ENCODE results near the gene PIP5K1B. TPM values are rescaled to one million over a fixed set of nuclear protein-coding genes. Genes with fewer than 3 reads are reported as not detected.

Gene PIP5K1B
- polyA plus RNA-seq, 6 donors from 2014 or later: 6.6 to 16.6 (median 9.3) TPM

DNA sequence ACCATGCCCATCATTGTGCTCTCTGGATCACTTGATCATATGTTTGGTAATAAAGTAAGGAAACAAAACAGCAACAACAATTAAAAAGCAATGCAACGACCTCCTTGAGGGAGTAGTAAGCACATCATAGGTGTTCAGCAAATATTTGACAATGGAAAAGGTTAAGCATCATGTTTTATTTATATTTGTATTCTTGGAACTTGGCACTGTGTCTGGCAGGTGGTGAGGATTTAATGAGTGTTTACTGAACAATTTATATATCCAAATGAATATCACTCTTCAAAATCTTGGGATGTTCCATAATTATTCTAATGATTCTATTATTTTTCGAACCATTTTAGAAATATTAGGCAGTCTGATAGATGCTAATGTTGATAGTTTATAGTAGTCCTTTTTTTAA lies 6.2 kb downstream of the PIP5K1B start:
- H3K36me3 Mint-ChIP-seq: peaks cover 0 to 18% of the 10 kb centered on the region in 2 donors
- DNase-seq (no peak), ATAC-seq (ENCODE audit: low read depth in 2 of 2) (no peak)
- H3K4me3 Mint-ChIP-seq: no peak overlapping the region
- H3K27ac Mint-ChIP-seq: no peak overlapping the region
- H3K27me3 Mint-ChIP-seq: no peaks in the 10 kb centered on the region
- H3K4me1 Mint-ChIP-seq: peaks cover 54 to 83% (median 75%) of the 10 kb centered on the region in 3 donors
- H3K9me3 Mint-ChIP-seq: no peaks in the 10 kb centered on the region

DNA sequence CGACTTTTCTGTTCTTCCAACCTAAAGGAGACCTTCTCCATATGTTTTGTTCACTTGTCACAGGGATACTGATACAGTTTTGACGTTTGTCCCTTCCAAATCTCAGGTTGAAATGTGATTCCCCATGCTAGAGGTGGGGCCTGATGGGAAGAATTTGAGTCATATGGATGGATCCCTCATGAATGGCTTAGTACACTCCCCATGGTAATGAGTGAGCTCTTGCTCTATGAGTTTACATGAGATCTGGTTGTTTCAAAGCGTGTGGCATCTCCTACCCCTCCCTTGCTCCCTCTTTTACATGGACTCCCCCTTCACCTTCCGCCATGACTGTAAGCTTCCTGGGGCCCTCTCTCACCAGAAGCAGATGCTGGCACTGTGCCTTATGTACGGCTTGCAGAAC lies 6.9 kb downstream of the PIP5K1B start:
- Mint-ChIP-seq H3K27me3 (no peaks in the 10 kb centered on the region), H3K4me1 (peaks cover 48 to 81% (median 70%) of the 10 kb centered on the region in 3 donors), H3K36me3 (peaks cover 0 to 18% of the 10 kb centered on the region in 2 donors), H3K9me3 (no peaks in the 10 kb centered on the region), H3K27ac (peak overlapping the region in 1 of 6 donors; percentile 35), H3K4me3 (no peak overlapping the region)
- ATAC-seq (ENCODE audit: low read depth in 2 of 2) (no peak), DNase-seq (no peak)

DNA sequence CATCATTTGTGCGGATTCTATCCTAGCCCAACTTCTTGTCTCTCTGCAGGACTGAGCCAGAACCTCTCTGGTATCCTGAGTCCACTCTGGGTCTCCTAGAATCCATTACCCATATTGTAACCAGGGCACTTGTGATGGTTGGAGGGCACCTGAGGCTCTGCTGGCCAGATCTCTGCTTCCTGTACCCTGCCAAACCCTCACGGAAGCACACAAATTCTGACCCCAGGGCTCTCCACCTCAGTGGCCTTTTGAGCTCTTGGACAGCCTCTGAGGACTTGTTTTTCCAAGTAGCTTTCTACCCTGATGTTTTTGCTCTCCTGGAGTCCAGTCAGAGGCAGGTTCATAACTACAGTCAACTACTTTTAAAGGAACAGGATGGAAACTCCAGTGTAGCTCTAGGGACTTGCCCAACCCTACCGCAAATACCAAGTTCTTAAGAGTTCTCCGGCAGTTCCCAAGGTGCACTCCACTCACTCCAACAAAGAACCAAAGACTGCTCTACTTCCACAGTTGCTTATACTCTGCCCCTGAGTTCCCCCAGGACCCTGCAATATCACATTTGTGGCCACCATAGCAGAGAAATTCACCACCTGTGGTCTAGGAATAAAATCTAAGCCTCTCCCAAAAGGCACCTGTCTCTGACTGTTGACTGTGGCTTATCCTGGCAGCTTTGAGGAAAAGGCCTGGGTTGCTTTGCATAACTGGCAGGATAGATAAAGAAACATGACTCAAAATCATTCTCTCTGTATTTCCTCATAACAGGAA lies 9.6 kb downstream of the PIP5K1B start:
- Mint-ChIP-seq H3K27me3 (no peaks in the 10 kb centered on the region), H3K9me3 (no peaks in the 10 kb centered on the region), H3K4me3 (no peak overlapping the region), H3K27ac (peak overlapping the region in 2 of 6 donors; percentile 59 to 60), H3K4me1 (peaks cover 33 to 70% (median 62%) of the 10 kb centered on the region in 3 donors), H3K36me3 (peaks cover 0 to 18% of the 10 kb centered on the region in 2 donors)
- no peak for ATAC-seq (ENCODE audit: low read depth in 2 of 2)
- no peak for DNase-seq

DNA sequence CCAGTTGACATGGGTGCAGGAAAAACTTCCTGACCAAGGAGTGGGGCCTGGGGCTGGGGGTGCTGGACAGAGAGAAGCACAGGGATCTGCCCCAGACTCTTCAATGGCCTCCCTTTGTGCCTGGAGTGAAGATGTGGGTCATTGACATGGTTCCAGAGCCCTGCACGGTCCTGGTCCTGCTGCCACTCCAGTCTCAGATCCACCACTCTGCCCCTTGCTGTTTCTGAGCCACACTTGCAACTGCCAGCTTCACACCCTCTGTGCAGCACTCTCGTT lies 10.1 kb downstream of the PIP5K1B start:
- ATAC-seq (ENCODE audit: low read depth in 2 of 2) (no peak), DNase-seq (no peak)
- Mint-ChIP-seq H3K4me3 (no peak overlapping the region), H3K27me3 (no peaks in the 10 kb centered on the region), H3K4me1 (peaks cover 30 to 65% (median 57%) of the 10 kb centered on the region in 3 donors), H3K9me3 (no peaks in the 10 kb centered on the region), H3K36me3 (peaks cover 0 to 18% of the 10 kb centered on the region in 2 donors), H3K27ac (peak overlapping the region in 1 of 6 donors; percentile 65)

GRCh38 chr9:68717552-68718443 lies 12.8 kb downstream of the PIP5K1B start:
- Mint-ChIP-seq H3K4me3 (no peak overlapping the region), H3K9me3 (no peaks in the 10 kb centered on the region), H3K27me3 (no peaks in the 10 kb centered on the region), H3K4me1 (peaks cover 26 to 54% (median 43%) of the 10 kb centered on the region in 3 donors), H3K36me3 (peaks cover under 1 to 18% of the 10 kb centered on the region in 2 donors), H3K27ac (no peak overlapping the region)
- no peak for ATAC-seq (ENCODE audit: low read depth in 2 of 2)
- DNase-seq: no peak

DNA sequence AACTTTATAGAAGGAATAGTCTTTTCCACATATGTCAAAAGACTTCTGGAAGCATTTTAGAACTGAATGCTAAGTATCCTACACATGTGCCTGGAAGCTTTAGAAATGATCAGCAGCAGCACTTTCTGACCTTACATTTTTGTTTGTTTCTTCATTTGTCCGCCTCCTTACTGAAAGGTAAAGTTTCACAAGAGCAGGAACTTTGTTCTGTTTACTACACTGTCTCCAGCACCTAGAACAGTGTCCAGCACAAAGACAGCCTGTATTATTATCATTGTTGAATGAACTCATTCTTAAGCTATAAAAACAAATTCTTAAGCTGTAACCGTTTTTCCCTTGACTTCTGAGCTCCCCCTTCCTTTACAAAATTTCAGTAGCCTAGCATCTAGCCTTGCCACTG lies 14.8 kb downstream of the PIP5K1B start:
- DNase-seq (no peak), ATAC-seq (ENCODE audit: low read depth in 2 of 2) (no peak)
- peaks cover 0 to 4% (median 0%) of the 10 kb centered on the region in 7 donors for H3K9me3 Mint-ChIP-seq
- no peaks in the 10 kb centered on the region for H3K27me3 Mint-ChIP-seq
- H3K4me1 Mint-ChIP-seq: peaks cover 21 to 51% (median 39%) of the 10 kb centered on the region in 3 donors
- no peak overlapping the region for H3K27ac Mint-ChIP-seq
- no peak overlapping the region for H3K4me3 Mint-ChIP-seq
- H3K36me3 Mint-ChIP-seq: peaks cover 10 to 11% of the 10 kb centered on the region in 2 donors

DNA sequence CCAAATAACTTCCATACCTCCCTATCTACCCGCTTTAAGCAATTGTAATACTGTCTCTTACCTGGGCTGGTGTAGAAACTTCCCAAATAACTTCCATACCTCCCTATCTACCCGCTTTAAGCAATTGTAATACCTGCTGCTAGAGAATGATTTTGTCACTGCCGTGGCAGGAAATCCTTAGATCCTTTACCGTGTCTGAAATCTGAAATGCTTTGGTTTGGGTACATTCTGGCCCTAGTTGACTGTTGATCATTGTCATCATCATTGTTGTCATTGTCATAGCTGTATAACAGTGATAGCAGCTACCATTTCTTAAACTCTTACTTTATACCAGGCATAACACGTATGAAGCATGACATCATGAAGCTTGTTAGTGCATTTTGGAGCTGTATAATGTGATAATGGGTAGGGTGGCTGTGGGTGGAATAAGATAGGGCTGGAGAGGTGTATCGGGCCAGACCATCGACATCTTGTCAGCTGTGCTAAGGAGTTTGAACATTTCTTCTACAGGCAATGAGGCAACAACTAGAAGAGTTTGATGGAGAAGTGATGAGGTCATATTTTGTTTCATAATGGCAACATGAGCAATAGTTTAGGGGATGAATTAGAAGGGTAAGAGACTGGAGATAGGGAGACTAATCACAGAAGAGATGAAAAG lies 15.7 kb downstream of the PIP5K1B start:
- DNase-seq (no peak), ATAC-seq (ENCODE audit: low read depth in 2 of 2) (no peak)
- H3K4me3 Mint-ChIP-seq: no peak overlapping the region
- H3K4me1 Mint-ChIP-seq: peaks cover 16 to 41% (median 35%) of the 10 kb centered on the region in 3 donors
- H3K36me3 Mint-ChIP-seq: peaks cover under 1 to 11% of the 10 kb centered on the region in 2 donors
- H3K27me3 Mint-ChIP-seq: no peaks in the 10 kb centered on the region
- peaks cover 0 to 4% (median 0%) of the 10 kb centered on the region in 7 donors for H3K9me3 Mint-ChIP-seq
- H3K27ac Mint-ChIP-seq: no peak overlapping the region

DNA sequence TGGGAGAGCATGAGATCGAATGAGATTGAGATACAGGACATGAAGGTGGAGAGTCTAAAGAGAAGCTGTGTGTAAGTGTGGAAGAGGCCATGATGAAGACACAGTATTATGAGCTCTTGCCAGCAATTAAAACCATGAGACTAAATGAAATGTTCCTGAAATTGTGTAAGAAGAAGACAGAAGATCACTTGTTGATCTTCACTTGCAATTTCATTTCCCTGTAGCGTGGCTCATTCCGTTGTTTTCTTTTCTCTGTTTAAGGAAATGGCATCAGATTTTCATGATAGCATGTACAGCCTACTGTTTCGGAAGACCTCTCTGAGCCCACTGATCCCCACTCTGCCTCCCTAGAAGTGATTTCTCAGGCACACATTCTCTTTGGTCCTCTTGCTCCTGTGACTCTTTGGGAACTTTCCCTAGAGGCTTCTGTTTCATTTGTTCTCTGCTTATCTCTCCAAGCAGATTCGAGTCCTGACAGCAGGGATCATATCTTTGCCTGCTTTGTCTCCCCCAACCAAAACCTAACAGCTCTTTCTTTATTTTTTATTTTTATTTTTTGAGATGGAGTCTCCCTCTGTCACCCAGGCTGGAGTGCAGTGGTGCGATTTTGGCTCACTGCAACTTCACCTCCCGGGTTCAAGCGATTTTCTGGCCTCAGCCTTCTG lies 16.8 kb downstream of the PIP5K1B start:
- DNase-seq: no peak
- Mint-ChIP-seq H3K27ac (no peak overlapping the region), H3K27me3 (no peaks in the 10 kb centered on the region), H3K9me3 (peaks cover 0 to 4% (median 0%) of the 10 kb centered on the region in 7 donors), H3K36me3 (peaks cover 0 to 11% of the 10 kb centered on the region in 2 donors), H3K4me1 (peaks cover 16 to 39% (median 35%) of the 10 kb centered on the region in 3 donors), H3K4me3 (no peak overlapping the region)
- ATAC-seq (ENCODE audit: low read depth in 2 of 2): no peak

- Mint-ChIP-seq H3K9me3 (peaks cover 0 to 6% (median 0%) of the 10 kb centered on the region in 7 donors), H3K36me3 (peaks cover 11 to 13% of the 10 kb centered on the region in 2 donors), H3K4me1 (peaks cover 11 to 43% (median 29%) of the 10 kb centered on the region in 3 donors), H3K27me3 (no peaks in the 10 kb centered on the region), H3K4me3 (no peak overlapping the region), H3K27ac (no peak overlapping the region)
- DNase-seq (no peak), ATAC-seq (ENCODE audit: low read depth in 2 of 2) (no peak)
Observed at GRCh38 chr9:68725070-68725469, 20.0 kb downstream of the PIP5K1B start.

GRCh38 chr9:68726489-68726888 lies 21.4 kb downstream of the PIP5K1B start:
- no peak for ATAC-seq (ENCODE audit: low read depth in 2 of 2)
- Mint-ChIP-seq H3K4me1 (peaks cover 14 to 50% (median 37%) of the 10 kb centered on the region in 3 donors), H3K4me3 (no peak overlapping the region), H3K9me3 (peaks cover 0 to 6% (median 0%) of the 10 kb centered on the region in 7 donors), H3K27ac (peak overlapping the region in 1 of 6 donors; percentile 51), H3K27me3 (no peaks in the 10 kb centered on the region), H3K36me3 (peaks cover 11 to 16% of the 10 kb centered on the region in 2 donors)
- DNase-seq: no peak

DNA sequence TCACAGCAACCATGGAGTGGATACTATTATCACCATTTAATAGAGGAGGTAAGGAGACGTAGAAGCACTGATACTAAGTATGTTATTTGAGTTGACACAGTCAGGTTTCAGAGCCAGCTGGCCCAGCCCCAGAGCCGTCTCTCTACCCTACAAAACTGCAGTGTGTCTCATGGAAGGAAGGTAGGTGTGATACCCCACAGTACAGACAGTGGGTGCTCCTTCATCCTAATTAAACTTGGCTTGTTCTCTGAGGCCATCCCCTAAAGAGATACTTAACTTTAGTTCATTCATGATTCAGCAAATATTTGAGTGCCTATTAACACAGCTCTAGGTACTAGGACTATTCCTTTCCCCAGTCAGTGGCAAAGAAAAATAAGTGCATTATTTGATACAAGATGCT lies 22.6 kb downstream of the PIP5K1B start:
- ATAC-seq (ENCODE audit: low read depth in 2 of 2) (no peak), DNase-seq (no peak)
- Mint-ChIP-seq H3K4me1 (peaks cover 21 to 61% (median 42%) of the 10 kb centered on the region in 3 donors), H3K36me3 (peaks cover 16% of the 10 kb centered on the region in 2 donors), H3K4me3 (no peak overlapping the region), H3K27me3 (no peaks in the 10 kb centered on the region), H3K9me3 (peaks cover 0 to 6% (median 0%) of the 10 kb centered on the region in 7 donors), H3K27ac (peak overlapping the region in 1 of 6 donors; percentile 26)

DNA sequence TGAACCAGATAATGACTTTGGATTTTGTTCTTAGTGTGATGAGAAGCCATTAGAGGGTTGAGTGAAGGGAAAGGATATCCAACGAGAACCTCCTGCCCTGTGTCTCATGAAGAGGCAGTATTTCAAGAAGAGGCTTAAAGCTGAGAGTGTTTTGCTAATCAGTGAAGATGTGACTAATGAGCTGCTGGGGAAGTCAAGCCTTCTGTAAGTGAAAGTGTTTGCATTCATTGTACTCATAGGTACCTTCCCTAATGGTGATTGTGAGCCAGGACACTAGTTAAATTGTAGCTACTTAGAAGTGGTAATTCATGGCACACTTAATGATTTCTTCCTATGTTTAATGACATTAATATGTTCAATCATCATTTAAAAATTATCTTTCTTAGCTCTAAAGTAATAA lies 23.7 kb downstream of the PIP5K1B start:
- peak overlapping the region in 1 of 6 donors; percentile 52 for H3K27ac Mint-ChIP-seq
- ATAC-seq (ENCODE audit: low read depth in 2 of 2) (no peak), DNase-seq (no peak)
- peaks cover 8 to 22% of the 10 kb centered on the region in 2 donors for H3K36me3 Mint-ChIP-seq
- peaks cover 21 to 56% (median 37%) of the 10 kb centered on the region in 3 donors for H3K4me1 Mint-ChIP-seq
- H3K4me3 Mint-ChIP-seq: peak overlapping the region in 1 of 8 donors; percentile 48
- H3K9me3 Mint-ChIP-seq: peaks cover 0 to 6% (median 0%) of the 10 kb centered on the region in 7 donors
- no peaks in the 10 kb centered on the region for H3K27me3 Mint-ChIP-seq
